Measurements from ENCODE around the gene SETBP1.

SETBP1 gene

DNA sequence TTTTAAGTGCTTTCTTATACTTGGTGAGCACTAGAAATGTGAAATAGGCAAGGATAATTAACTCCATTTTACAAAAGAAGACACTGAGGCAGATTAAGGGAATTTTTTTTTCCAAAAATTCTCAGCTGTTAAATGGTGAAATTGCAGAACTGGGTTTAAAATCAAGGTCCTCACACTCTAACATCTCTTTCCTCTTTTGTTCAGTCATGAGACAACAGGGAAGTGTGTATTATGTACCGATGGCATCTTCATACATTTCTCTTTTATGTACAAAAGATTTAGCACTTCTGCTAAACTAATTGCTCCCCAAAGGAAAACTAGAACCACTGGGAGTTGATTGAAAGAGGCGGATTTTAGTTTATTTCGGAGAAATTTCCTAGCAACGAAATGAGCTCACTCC, 203.0 kb downstream of the SETBP1 start:
- DNase-seq, result no peak

DNA sequence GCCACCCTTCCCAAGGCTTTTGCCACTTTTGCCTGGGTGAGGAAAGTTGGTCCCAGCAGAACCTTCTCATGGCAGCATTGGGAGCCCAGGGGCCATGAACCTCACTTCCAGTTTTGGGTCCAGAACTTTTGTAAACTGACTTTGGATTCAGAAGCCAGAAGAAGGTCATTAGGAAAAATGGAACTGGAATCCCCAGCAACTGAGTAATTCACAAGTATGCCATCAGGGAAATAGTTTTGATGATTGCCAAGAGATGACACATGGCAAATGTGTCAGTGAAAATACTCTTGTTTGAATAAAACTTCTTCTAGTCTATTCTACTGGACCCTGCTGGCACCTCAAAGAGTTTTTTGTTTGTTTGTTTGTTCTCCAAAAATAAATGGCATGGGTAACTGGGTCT, 203.7 kb downstream of the SETBP1 start:
- no peak for DNase-seq

DNA sequence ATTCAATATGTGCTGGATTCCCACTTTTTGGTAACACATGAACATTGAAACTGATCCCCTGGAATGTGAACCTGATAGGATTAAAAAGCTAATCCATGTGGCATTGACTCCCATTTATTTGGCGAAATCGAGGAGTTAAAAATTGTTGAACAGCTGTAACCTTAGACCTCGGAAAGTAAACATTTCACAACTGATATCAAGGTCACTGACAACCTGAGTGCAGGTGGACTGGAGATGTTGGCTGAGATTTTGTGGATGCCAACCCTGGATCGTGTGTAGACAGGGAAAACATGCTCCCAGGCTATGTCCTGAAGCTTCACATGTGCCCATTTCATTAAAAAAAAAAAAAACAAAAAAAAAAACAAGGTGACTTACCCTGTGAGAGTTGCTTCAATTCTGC, 204.8 kb downstream of the SETBP1 start:
- DNase-seq, result no peak

DNA sequence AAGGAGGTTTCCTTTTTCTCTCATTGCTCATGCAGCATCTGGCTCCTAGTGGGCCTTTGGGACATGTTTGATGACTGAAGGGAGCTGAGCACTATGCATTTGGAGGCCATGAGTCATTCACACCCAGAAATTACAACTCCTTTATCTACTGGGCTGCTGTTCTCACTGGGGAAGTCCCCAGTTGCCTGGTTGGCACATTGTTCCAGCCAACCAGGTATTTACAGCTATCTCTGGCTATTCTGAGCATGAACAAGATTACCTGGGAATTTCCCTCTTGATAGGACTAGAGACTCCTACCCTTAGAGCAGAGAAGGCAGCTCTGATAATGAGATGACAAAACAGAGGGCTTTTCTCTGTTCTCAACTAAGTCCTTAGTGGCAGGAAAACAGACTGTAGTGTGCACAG, 206.5 kb downstream of the SETBP1 start:
- no peak for DNase-seq

DNA sequence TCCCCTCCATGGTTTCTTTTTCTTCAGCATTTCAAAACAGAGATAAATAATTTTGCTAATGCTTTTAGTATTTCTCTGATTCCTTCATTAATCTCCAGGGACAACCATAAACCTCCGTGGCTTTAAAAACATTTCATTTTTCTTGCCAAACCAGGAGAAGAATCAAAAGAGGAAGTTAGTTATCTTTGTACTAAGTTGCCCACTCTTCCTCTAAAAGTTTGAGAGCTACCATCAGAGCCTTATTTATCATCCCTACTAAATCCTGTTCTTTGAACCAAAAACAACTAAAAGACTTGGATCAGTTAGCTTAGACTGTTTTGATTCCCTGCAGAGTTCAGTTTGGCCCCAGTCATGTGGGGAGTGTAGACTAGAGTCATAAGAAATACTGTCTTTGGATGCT, 208.4 kb downstream of the SETBP1 start:
- DNase-seq, result no peak

DNA sequence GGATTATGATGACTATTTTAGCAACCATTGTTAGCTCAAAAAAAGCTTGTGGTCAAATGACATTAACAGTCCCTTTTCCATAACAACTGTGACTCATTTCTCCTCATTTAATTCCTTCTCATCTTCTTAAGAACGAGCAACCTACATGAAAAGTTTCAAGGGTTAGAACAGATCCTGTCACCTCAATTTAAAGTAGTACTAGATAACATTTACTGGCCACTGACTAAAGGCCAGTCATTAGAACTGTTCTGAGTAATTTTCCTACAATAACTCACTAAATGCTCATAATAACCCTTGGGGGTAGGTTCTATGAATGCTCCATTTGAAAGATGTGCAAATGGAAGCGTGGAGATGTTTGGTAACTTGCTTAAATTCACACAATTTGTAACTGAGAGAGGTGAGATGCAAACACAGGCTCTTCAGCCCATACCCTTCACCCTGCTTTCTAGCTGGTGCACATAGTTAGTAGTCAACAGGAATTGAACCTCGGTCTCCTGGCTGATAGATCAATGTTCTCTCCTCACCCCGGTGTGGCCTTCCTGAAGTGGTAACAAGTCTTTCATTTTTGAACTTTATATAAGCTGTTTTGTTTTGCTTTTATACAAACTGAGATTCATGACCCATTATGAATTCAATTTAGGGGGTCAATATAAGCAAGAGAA, 212.5 kb downstream of the SETBP1 start:
- DNase-seq, result no peak

DNA sequence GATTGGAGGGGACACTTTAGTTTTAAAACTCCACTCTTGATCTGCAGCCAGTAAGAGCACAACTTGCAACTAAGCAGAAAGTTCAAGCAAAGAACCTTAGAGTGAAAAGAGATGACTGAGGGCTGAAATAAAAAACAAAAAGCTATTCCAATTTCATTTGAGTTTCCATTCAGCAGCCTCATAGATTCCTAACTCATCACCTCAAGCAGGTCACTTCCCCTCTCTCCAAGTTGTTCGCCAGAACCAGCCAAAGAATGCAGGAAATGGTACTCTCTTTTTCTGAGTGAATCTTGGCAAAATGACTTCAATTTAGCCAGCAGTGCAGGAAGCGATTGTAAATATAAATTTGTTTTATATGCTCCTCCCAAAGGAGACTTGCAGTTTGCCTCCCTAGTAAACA, 213.3 kb downstream of the SETBP1 start:
- no peak for DNase-seq

DNA sequence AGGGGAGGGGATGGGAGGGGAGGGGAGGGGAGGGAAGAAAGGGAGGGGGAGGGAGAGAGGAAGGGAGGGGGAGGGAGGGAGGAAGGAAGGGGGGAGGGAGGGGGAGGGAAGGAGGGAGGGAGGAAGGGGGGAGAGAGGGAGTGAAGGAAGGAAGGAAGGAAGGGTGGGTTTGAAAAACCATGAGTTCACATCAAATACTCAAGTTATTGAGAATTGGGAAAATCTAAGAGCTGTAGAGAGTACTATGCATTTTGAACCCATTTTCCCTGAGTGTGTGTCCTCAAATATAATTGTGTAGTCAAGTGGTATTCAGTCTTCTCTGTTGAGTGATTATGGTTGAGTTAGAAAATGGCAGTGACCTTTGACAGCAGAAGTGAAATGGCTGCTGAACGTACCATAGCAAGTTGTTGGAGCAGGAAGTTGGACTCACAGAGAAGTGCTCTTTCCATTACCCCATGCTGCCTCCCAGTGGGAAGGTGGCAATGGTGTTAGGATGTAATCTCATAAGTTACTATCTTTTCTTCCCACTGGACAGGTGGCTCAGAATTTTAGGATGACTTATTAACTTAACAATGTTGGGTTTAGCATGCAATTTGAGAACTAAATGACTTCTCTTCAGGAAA, 214.6 kb downstream of the SETBP1 start:
- no peak for DNase-seq

DNA sequence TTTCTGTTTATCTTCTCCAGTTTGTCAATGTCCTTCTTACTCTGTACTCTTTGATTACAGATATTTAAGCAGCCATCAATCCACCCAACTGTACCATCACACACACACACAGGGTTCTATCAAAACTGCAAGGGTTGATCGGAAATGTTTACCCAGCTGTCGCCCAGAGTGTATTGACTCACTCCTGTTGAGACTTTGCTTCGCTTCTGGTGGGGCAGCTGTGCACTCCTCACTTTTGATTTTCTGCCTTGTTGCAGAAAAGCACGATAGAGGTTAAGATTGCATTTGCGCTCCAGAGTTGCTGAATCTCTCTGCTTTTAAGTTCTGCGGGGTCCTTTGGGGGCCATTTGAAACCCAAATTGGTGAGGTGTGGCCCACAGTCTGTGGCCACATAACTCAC, 216.2 kb downstream of the SETBP1 start:
- DNase-seq, result peak; percentile 44

DNA sequence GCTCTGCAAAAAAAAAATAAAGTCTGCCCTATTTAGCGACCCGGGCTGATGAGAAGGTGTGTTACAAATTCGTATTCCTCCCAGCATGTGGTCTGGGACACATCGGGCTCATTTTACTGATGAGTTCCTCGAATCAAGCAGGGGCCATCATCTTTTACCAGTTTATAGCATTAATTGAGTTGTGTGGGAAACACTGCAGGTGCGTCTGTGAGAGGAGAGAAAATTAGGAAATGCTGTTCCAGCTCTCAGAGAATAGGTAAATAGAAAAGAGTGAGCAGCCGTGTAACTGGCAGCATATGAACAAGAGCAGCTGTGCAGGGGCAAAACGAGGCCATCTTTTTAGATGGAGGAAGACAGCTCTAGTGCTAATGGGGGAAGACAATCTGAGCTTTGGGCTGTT, 216.7 kb downstream of the SETBP1 start:
- peak; percentile 58 for DNase-seq

DNA sequence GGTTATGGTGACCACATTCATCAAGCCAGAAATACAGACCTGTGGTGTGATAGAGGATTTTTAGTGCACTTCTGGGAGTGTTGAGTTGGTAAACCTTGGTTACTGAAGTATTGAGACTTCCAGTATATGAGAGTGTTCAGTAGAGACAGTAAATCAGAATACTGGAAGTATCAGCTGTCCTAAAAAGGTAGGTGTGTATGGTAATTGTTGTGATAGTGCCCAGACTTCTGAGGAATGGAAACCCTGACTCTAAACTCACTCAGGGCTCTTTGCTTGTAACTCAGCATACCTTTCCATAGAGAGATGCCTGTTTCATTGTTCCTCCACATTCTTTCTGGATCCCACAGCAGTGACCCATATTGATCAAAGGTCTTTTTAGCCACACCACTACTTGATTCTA, 217.1 kb downstream of the SETBP1 start:
- DNase-seq, result no peak

DNA sequence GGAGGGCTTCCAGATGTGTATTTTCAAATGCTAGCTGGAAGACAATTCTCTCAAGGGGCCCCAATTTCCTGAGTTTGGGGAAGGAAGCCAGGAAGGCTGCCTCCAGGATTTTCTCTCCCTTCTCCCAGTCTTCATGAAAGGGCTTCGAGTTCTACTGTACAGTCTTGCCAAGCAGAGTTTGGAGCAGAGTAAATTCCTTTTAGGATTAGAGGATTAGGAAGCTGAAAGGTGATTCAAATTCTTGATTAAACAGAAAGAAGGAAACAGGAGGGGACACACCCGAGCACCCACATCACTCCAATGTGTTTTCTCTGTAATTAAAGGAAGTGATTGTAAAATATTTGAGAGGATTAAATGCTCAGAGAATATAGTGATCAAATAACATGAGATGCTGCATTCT, 217.8 kb downstream of the SETBP1 start:
- DNase-seq, result no peak

DNA sequence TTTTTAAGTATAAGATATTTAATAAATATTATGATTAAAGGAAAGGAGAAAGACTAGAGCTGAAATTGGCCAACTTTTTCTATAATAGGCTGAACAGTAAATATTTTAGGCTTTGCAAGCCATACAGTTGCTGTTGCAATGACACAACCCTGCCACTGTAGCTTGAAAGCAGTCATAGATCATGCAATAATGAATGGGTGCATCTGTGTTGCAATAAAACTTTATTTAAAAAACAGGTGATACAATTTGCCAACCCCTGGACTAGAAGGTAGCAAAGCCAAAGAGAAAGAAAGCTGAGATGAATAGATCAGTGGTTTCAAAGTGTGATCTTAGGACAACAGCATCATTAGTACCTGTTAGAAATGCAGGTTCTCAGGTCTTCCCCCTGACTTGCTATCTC, 219.1 kb downstream of the SETBP1 start:
- DNase-seq, result no peak

DNA sequence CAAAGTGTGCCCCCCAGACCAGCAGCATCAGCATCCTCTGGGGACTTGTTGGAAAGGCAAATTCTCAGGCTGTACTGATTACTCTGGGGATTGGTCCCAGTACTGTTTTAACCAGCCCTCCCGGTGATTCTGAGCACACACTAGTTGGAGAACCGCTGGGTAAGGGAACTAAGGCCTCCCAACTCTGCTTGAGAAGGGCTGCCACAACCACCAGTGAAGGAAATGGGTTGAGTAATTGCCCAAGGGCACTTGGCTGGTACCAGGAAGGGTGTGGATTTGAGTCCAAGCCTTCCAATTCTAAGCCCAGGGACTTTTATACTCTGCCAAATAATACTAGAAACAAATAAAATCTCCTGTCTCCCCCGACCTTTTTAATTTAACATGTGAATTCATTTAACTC, 219.9 kb downstream of the SETBP1 start:
- DNase-seq, result no peak

DNA sequence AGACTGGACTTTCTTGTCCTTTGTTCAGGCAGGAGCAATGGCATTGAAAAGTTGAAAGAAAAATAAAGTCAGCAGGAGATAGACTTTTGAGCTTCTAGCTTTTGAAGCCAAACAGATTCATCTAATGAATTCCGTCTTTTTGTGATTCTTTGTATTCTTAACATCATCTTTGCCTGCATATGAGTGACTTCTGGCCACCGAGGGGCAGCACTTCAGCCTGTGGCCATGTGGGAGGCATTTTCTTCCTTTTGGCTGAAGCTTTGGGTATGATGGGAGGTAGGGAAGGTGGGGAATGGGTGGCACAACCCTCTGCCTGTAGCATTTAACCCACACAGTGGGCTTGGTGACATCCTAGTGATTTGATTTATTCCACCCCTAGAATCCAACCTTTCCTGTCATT, 220.6 kb downstream of the SETBP1 start:
- DNase-seq, result no peak

DNA sequence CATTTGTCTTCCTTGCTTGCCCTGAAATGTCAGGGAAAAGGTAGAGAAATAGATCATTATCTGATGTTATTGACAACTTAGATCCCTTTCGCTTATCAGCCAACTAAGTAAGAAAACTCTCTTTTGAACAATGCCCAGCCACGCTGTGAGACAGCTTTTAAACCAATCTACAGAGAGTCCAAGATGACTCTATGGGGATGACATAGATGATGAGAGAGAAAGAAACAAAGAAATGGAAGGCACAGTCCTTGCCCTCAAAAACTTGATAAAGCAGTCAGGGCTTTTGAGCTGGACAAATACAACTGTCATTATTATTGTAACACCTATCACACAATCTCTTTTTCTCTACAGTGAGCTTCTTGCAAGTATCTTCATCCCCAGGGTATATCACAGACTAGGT, 222.6 kb downstream of the SETBP1 start:
- no peak for DNase-seq

DNA sequence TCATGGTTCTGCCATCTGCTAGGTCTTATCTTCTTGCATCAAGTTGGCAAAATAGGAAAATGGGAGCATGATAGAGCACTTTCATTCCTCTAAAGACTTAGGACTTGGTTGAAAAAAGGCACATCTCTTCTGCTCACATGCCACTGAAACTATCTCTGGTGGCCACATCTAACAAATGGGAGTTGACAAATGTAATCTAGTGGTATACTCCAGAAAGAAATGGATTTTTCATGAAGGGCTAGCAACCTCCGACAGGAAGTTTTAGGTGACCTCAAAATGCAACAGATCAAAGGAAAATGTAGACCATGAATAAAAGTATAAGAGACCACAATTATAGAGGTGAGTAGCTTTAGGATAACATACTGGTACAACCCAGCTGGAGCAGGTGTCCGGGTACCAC, 224.1 kb downstream of the SETBP1 start:
- DNase-seq, result no peak

DNA sequence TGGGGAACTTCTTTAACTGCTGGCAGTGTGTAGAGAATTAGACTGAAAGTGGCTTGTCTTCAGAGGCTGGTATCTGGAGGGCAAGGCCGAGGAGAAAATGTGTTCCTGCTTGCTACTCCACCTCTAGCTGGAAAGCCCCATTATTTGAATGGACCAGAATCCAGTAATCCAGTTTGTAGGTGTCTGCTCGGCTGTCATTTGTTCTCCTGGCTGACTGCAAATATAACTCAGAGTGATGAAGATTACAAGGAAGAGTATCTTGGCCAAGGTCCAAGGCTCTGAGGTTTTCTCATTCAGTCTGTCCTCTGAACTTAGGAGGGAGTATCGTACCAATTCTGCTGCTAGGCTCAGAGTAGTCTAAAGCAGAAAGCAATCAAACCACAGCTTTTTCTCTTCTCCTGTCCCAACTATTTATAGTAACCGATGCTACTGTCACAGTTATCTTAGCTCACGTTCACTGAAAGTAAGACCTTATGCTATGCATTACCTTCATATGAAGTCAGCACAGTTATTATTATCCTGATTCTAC, 228.6 kb downstream of the SETBP1 start:
- DNase-seq, result no peak

DNA sequence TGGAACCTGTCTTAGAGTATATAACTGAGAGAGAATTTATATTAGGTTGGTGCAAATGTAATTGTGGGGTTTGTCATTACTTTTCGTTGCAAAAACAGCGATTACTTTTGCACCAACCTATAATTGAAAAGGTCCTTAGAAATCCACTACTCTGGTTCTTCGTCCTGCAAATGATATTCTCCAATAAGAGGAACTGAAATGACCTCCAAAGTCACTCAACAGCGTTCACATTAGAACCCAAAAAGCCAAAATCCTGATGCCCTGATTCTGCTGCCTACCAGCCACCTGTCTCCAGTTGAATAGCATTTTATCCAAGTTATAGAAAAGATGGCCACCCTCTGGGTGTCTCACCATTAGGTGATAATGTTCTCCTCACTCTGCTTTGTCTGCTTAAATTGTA, 230.6 kb downstream of the SETBP1 start:
- DNase-seq, result no peak

DNA sequence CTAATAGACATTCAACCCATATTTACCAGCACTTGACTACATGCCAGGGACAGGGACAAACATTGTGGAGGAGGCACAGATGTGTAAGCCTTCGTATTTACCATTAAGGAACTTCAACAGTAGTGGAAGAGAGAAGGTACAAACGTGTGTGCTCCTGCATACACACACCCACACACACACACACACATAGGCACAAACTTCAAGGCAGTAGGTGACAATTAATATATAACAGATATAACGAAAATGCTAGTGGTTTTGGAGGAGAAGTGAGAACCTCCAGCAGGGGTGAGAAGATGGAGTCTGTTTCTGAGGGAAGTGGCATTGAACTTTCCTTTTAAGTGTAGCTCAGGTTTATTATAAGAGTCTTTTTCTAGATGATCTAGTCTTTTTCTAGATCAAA, 231.1 kb downstream of the SETBP1 start:
- DNase-seq, result no peak

DNA sequence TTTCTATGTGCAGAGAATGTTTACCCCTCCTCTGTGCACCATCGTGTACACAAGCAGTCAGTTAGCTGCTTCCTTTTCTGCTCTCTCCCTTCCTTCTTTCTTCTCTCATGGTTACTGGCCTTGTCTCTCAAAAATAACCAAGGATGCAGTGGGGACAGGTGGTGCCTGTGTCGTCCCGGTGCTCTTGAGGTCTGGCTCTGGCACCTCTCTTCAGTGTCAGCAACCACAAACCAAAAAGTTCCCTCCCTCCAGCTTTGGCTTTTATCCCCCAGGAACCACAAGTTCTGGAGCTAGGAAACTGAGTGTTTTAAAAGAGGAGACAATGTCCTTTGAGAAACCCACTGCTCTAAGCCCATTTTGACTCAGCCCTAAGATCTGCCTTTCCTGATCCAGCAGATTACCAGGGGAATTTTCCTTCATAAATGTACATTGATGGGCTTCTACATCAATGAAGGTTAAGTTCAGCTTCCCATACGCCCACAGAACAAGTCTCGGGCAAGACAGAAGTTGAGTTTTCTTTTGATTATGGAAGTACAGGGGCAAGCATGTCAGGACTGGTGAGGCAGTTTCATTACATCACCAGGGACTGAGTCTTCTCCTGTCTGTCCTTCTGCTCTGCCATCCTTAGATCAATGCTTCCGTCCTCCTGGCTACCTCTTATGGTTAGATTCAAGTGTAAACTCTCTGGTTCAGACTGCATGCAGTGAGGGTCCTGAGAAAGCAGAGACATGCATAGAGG, 232.2 kb downstream of the SETBP1 start:
- no peak for DNase-seq

DNA sequence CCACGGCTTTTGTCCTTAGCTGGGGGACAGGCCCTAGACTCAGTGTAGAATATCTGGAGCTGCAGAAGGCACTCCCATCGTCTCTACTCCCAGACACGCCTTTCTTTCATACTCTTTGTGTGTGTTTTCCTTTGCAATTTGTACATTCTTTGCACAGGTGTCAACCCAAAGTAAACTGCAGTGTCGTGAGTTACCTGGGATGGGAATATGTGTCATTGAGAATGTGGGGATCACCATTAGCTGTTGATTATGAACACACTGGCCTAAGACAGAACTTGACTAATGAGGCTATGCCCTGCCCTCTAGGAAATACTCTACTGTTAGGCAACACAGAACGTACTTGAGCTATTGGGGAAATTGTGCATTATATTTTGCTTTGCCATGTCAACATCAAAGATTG, 233.3 kb downstream of the SETBP1 start:
- DNase-seq, result no peak

DNA sequence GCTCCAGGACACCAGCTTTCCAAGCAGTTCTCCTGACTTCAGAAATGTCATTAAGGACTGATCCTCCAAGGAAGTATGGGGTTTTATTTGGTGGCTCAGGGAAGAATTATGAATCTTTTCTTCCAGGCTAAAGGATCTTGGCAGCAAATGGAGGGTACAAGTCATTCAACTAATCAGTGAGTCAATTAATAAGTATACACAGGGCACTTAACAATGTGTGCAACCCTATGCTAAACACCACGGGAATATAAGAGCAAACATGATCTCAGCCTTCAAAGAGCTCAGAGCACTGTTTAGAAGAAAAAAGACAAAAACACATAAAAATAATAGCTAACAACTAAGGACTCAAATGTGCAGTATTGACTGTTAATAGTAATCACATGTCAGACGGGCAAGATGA, 234.5 kb downstream of the SETBP1 start:
- no peak for DNase-seq

DNA sequence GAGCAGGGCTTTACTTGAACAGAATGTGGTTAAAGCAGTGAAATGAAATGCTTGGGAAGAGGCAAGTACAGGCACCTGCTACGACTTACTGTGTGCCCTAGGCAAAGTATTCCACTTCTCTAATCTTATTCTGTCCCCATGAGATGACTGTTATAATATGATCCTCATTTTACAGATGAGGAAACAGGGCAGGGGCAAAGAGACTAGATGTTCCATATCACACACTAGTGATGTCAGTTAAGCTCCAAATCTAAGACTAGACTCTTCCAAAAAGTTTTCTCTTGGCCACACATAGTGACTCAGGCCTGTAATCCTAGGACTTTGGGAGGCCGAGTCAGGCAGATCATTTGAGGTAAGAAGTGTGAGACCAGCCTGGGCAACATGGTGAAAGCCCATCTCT, 235.0 kb downstream of the SETBP1 start:
- DNase-seq, result no peak

All from NCI-H1694 (cell line).